Measurements from ENCODE around the gene ARSJ. TPM values are rescaled to one million over a fixed set of nuclear protein-coding genes. Genes with fewer than 3 reads are reported as not detected.
A peak's percentile ranks its signal among the peaks of the same experiment; 100 is the strongest.

Gene ARSJ
- total RNA-seq, 1 experiment from 2014 or later, result 50.7 TPM

DNA sequence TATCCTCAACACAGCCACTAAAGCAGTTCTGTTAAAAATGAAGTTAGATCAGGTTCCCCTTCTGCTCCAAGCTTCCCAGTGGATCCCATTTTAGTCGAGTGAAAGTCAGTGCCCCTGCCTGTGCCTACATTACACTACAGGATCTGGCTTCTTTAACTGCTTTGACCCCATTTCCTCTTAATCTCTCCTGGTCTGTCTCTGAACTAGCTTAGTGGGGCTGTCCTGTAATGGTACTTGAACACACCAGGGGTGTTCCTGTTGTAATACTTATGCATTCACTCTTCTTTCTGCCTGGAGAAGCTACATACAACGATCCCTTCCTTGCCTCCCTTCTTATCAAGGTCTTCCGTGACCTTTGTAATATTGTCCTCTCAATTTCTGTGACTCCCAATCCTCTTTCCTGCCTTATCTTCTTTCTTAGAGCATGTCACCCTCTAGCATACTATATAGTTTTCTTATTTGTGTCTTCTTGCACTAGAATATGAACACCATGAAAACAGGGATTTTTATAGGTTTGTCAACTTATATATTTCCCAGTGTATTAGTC is 16.7 kb downstream of the ARSJ start:
- TF ChIP-seq, protein P1, sequence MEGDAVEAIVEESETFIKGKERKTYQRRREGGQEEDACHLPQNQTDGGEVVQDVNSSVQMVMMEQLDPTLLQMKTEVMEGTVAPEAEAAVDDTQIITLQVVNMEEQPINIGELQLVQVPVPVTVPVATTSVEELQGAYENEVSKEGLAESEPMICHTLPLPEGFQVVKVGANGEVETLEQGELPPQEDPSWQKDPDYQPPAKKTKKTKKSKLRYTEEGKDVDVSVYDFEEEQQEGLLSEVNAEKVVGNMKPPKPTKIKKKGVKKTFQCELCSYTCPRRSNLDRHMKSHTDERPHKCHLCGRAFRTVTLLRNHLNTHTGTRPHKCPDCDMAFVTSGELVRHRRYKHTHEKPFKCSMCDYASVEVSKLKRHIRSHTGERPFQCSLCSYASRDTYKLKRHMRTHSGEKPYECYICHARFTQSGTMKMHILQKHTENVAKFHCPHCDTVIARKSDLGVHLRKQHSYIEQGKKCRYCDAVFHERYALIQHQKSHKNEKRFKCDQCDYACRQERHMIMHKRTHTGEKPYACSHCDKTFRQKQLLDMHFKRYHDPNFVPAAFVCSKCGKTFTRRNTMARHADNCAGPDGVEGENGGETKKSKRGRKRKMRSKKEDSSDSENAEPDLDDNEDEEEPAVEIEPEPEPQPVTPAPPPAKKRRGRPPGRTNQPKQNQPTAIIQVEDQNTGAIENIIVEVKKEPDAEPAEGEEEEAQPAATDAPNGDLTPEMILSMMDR (IDR thresholded peaks at IDR 0.05; ENCODE audit: unreplicated experiment), result no peak
- H3K4me3 Mint-ChIP-seq (ENCODE audit: unreplicated experiment), result no peak overlapping the region
- BruUV-seq (replicated peaks), result no TSS peak
- no peaks in the 10 kb centered on the region for H3K9me3 Mint-ChIP-seq (ENCODE audit: unreplicated experiment)
- H3K27ac Mint-ChIP-seq (ENCODE audit: low read depth, unreplicated experiment), result peak overlapping the region; percentile 90
- H3K36me3 Mint-ChIP-seq (ENCODE audit: insufficient read depth, unreplicated experiment), result peaks cover 6% of the 10 kb centered on the region
- DNase-seq (ENCODE audit: unreplicated experiment), result no peak
- no peaks in the 10 kb centered on the region for H3K27me3 Mint-ChIP-seq (ENCODE audit: insufficient read depth, unreplicated experiment)
- H3K4me1 Mint-ChIP-seq (ENCODE audit: insufficient read depth, unreplicated experiment), result peaks cover 53% of the 10 kb centered on the region
- ChIA-PET CTCF (interaction anchor here (2.0 kb wide), 1 partner anchor 15 kb away, joined by 7 read pairs; no protein-coding TSS in a partner anchor), POLR2A (no interaction called here)
- intact Hi-C loops (cut with micrococcal nuclease), result no loop called here

DNA sequence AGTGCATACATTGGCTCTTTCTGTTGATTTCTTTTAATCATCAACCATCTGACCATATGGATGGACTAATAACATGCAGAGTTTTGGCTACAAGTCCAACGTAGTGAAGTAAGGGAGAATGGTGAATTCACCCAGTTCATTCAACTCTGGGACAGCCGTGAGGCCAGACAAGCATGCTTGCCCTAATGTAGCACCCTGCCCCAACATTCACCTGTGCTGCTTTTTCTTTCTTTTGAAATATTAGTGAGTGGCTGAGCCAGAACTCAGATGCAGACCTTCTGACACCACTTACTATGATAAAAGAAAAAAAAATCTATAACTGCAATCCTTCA is 17.5 kb downstream of the ARSJ start:
- DNase-seq (ENCODE audit: unreplicated experiment), result no peak
- peak overlapping the region; percentile 90 for H3K27ac Mint-ChIP-seq (ENCODE audit: low read depth, unreplicated experiment)
- ChIA-PET CTCF (interaction anchor here (0.6 kb wide), 1 partner anchor 1097 kb away, joined by 4 read pairs; no protein-coding TSS in a partner anchor), POLR2A (interaction anchor here (4.8 to 5.4 kb wide), 2 partner anchors 9 to 16 kb away, joined by 43 to 125 read pairs; partner anchors contain the start of gene ARSJ)
- peaks cover 6% of the 10 kb centered on the region for H3K36me3 Mint-ChIP-seq (ENCODE audit: insufficient read depth, unreplicated experiment)
- no peak overlapping the region for H3K4me3 Mint-ChIP-seq (ENCODE audit: unreplicated experiment)
- H3K27me3 Mint-ChIP-seq (ENCODE audit: insufficient read depth, unreplicated experiment), result no peaks in the 10 kb centered on the region
- H3K9me3 Mint-ChIP-seq (ENCODE audit: unreplicated experiment), result no peaks in the 10 kb centered on the region
- BruUV-seq (replicated peaks), result no TSS peak
- TF ChIP-seq, protein P1 (IDR thresholded peaks at IDR 0.05; ENCODE audit: unreplicated experiment), result no peak
- H3K4me1 Mint-ChIP-seq (ENCODE audit: insufficient read depth, unreplicated experiment), result peaks cover 57% of the 10 kb centered on the region
- intact Hi-C loops (cut with micrococcal nuclease), result no loop called here

DNA sequence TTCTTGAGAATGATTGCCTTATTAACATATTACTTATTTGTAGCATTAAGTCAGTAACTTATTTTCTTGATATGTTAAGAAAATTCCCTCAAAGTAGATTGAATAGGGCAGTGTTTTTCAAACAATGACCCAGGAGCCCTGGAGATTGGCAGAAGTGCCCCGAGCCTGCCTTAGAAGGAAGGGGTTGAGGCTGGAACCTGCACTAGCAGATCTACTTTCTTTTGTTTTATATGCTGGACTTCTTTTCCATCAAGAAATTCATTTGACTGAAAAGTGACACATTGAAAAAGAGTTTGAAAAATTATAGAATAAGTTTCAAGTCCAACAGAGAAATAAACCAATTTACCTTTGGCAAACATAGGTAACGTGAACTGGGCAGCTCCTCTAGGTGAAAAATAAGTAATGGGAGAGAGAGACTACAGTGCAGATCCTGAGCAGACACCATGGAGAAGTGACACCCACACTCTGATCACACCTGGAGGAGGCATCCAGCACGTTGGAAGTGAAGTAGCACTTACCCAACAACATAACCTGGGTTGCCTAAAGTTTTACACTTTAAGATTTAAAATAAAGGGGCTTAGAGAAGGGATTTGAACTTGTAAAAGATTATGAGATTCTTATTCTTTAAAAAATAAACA is 18.6 kb downstream of the ARSJ start:
- peaks cover 67% of the 10 kb centered on the region for H3K4me1 Mint-ChIP-seq (ENCODE audit: insufficient read depth, unreplicated experiment)
- H3K9me3 Mint-ChIP-seq (ENCODE audit: unreplicated experiment), result no peaks in the 10 kb centered on the region
- H3K36me3 Mint-ChIP-seq (ENCODE audit: insufficient read depth, unreplicated experiment), result no peaks in the 10 kb centered on the region
- peak overlapping the region; percentile 90 for H3K27ac Mint-ChIP-seq (ENCODE audit: low read depth, unreplicated experiment)
- H3K4me3 Mint-ChIP-seq (ENCODE audit: unreplicated experiment), result peak overlapping the region; percentile 44
- intact Hi-C loops (cut with micrococcal nuclease), result loop anchor here (1.0 kb wide), 2 partner anchors 18 to 54 kb away; partner anchors contain the start of gene ARSJ
- TF ChIP-seq, protein P1 (IDR thresholded peaks at IDR 0.05; ENCODE audit: unreplicated experiment), result no peak
- POLR2A ChIA-PET, result interaction anchor here (0.7 to 5.4 kb wide), 12 partner anchors 10 to 417 kb away, joined by 3 to 125 read pairs (median 8); partner anchors contain the start of gene ARSJ
- no peaks in the 10 kb centered on the region for H3K27me3 Mint-ChIP-seq (ENCODE audit: insufficient read depth, unreplicated experiment)
- DNase-seq (ENCODE audit: unreplicated experiment), result no peak
- BruUV-seq (replicated peaks), result TSS peak; percentile 40
- CTCF ChIA-PET, result interaction anchor here (0.6 to 1.5 kb wide), 8 partner anchors 9 to 553 kb away, joined by 3 to 10 read pairs (median 4); partner anchors contain the start of gene ARSJ

DNA sequence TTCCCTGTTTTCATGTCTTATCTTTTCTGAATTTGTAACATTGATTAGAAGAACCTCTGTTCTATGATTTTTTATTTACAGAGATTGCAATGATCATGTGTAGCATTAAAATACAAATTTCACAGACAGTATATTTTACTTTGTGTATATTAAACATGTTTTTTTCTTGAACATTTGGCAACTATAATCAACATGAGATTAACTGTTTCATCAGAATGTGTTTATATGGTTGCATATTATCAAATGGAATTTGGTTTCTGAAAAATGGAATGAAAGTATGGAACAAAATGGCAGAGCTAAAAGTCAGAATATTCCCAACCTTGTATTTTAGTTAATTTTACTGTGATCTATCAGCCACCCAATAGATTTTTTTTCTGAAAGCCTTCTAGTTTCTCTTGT is 19.9 kb downstream of the ARSJ start:
- intact Hi-C loops (cut with micrococcal nuclease), result loop anchor here (5.0 to 10.0 kb wide), 3 partner anchors 197 to 665 kb away; partner anchors contain the start of gene CAMK2D
- Mint-ChIP-seq H3K27me3 (ENCODE audit: insufficient read depth, unreplicated experiment) (no peaks in the 10 kb centered on the region), H3K36me3 (ENCODE audit: insufficient read depth, unreplicated experiment) (no peaks in the 10 kb centered on the region)

More for the DNA sequence above, 19.9 kb downstream of the ARSJ start:
- TF ChIP-seq, protein P1 (IDR thresholded peaks at IDR 0.05; ENCODE audit: unreplicated experiment), result no peak
- ChIA-PET POLR2A (interaction anchor here (0.8 to 5.4 kb wide), 17 partner anchors 8 to 548 kb away, joined by 3 to 125 read pairs (median 5); partner anchors contain the start of genes ARSJ and CAMK2D), CTCF (interaction anchor here (0.9 to 4.5 kb wide), 8 partner anchors 9 to 221 kb away, joined by 3 to 18 read pairs (median 4); partner anchors contain the start of gene ARSJ)
- Mint-ChIP-seq H3K27ac (ENCODE audit: low read depth, unreplicated experiment) (peak overlapping the region; percentile 90), H3K9me3 (ENCODE audit: unreplicated experiment) (no peaks in the 10 kb centered on the region), H3K4me3 (ENCODE audit: unreplicated experiment) (peak overlapping the region; percentile 44), H3K4me1 (ENCODE audit: insufficient read depth, unreplicated experiment) (peaks cover 70% of the 10 kb centered on the region)
- TSS peak; percentile 83 for BruUV-seq (replicated peaks)
- no peak for DNase-seq (ENCODE audit: unreplicated experiment)
